Right lobe of liver (tissue), 4 donors: ENCODE data around the gene TBC1D2B.

Source experiments
- CTCF ChIP-seq, 4 donors: fragments of 200-600 bp in 3 of 4; fragments of 450-650 bp in 1 of 4; IDR thresholded peaks; one replicate each; pipeline versions ENCODE4 v1.5.1 to v1.8.0; 2016 to 2022; ENCODE audit warnings: antibody characterized with exemption in 4 of 4, mild to moderate bottlenecking in 2 of 4
- POLR2A ChIP-seq: fragments of 450-650 bp; IDR thresholded peaks from one replicate; pipeline ENCODE4 v1.6.1; 2017; ENCODE audit warnings: antibody characterized with exemption, mild to moderate bottlenecking
- donor health status: DM: no; HTN: no; CAD: no.
- donor health status: DM: no; HTN: no; CAD: no.
- donor health status: DM: no; HTN: yes; CAD: no.

GRCh38 chr15:78034495-78035191 lies 42.9 kb downstream of the TBC1D2B start:
- TF ChIP-seq CTCF (IDR thresholded peaks at IDR 0.05) (no peak), POLR2A (no peak)
